H9 (cell line): Measurements from ENCODE around the gene C22orf23. TPM values are rescaled to one million over a fixed set of nuclear protein-coding genes. Genes with fewer than 3 reads are reported as not detected.

Experiments used
- DNase-seq: peaks from one replicate; pipeline ENCODE4 v3.0.0-alpha.2; 2017
- H2AFZ ChIP-seq: one replicate; pipeline ENCODE4 v1.6.1; 2013; ENCODE audit warnings: mild to moderate bottlenecking, low read length, control low read depth, moderate library complexity
- H2AK5ac ChIP-seq: 2 replicates; pipeline ENCODE4 v1.6.1; 2013; ENCODE audit warnings: low read length, control low read depth, mixed read lengths; ENCODE audit not compliant: insufficient read length
- H2BK120ac ChIP-seq: one replicate; pipeline ENCODE4 v1.6.1; 2013; ENCODE audit warnings: low read depth, mild to moderate bottlenecking, low read length, control low read depth, inconsistent platforms; ENCODE audit not compliant: poor library complexity, severe bottlenecking
- H2BK12ac ChIP-seq: 2 replicates; pipeline ENCODE4 v1.6.1; 2013; ENCODE audit warnings: low read length, control low read depth, mixed read lengths, low read depth; ENCODE audit not compliant: insufficient read length
- H2BK15ac ChIP-seq: 2 replicates; pipeline ENCODE4 v1.6.1; 2013; ENCODE audit warnings: low read depth, low read length, control low read depth
- H2BK20ac ChIP-seq: one replicate; pipeline ENCODE4 v1.6.1; 2013; ENCODE audit warnings: low read depth, mild to moderate bottlenecking, low read length, control low read depth, inconsistent platforms; ENCODE audit not compliant: poor library complexity, severe bottlenecking
- H2BK5ac ChIP-seq: 2 replicates; pipeline ENCODE4 v1.6.1; 2013; ENCODE audit warnings: low read length, control low read depth, mixed read lengths; ENCODE audit not compliant: insufficient read length
- H3K14ac ChIP-seq: 2 replicates; pipeline ENCODE4 v1.6.1; 2013; ENCODE audit warnings: low read length, control low read depth; ENCODE audit not compliant: insufficient read depth
- H3K18ac ChIP-seq: 2 replicates; pipeline ENCODE4 v1.6.1; 2013; ENCODE audit warnings: low read depth, mild to moderate bottlenecking, mixed read lengths, low read length, control low read depth; ENCODE audit not compliant: insufficient read length
- H3K23ac ChIP-seq: 2 replicates; pipeline ENCODE4 v1.6.1; 2013; ENCODE audit warnings: low read length, control low read depth, mixed read lengths, low read depth; ENCODE audit not compliant: insufficient read length
- H3K23me2 ChIP-seq: 2 replicates; pipeline ENCODE4 v1.6.1; 2013; ENCODE audit warnings: low read depth, mild to moderate bottlenecking, mixed read lengths, low read length, control low read depth; ENCODE audit not compliant: insufficient read length, poor library complexity, severe bottlenecking
- H3K27ac ChIP-seq: 2 replicates; pipeline ENCODE4 v1.5.1; 2013; ENCODE audit warnings: low read length, control low read depth, mixed read lengths, low read depth; ENCODE audit not compliant: insufficient read length
- H3K27me3 ChIP-seq: 2 replicates; pipeline ENCODE4 v1.6.1; 2013; ENCODE audit warnings: low read length, control low read depth, inconsistent platforms; ENCODE audit not compliant: insufficient read depth
- H3K4ac ChIP-seq: 2 replicates; pipeline ENCODE4 v1.6.1; 2013; ENCODE audit warnings: low read depth, mild to moderate bottlenecking, control low read depth, inconsistent platforms, low read length, moderate library complexity
- H3K4me1 ChIP-seq: 2 replicates; pipeline ENCODE4 v1.6.1; 2013; ENCODE audit warnings: low read length, control low read depth, inconsistent platforms; ENCODE audit not compliant: insufficient read depth
- H3K4me2 ChIP-seq: 2 replicates; pipeline ENCODE4 v1.6.1; 2013; ENCODE audit warnings: low read length, control low read depth, mixed read lengths; ENCODE audit not compliant: insufficient read length, insufficient read depth
- H3K56ac ChIP-seq: 2 replicates; pipeline ENCODE4 v1.6.1; 2013; ENCODE audit warnings: low read depth, mild to moderate bottlenecking, mixed read lengths, low read length, control low read depth; ENCODE audit not compliant: insufficient read length
- H3K79me1 ChIP-seq: 2 replicates; pipeline ENCODE4 v1.6.1; 2013; ENCODE audit warnings: low read depth, mild to moderate bottlenecking, moderate library complexity, low read length, control low read depth, inconsistent platforms; ENCODE audit not compliant: insufficient read depth, poor library complexity, severe bottlenecking
- H3K79me2 ChIP-seq: 2 replicates; pipeline ENCODE4 v1.6.1; 2013; ENCODE audit warnings: low read length, control low read depth, inconsistent platforms; ENCODE audit not compliant: insufficient read depth
- H3K9ac ChIP-seq: 2 replicates; pipeline ENCODE4 v1.6.1; 2013; ENCODE audit warnings: low read length, control low read depth, mixed read lengths; ENCODE audit not compliant: insufficient read length; ENCODE audit errors: extremely low read depth
- H3K9me3 ChIP-seq: one replicate; pipeline ENCODE4 v1.6.1; 2013; ENCODE audit warnings: low read depth, low read length, inconsistent platforms; ENCODE audit not compliant: control insufficient read depth
- H3T11ph ChIP-seq: one replicate; pipeline ENCODE4 v1.6.1; 2013; ENCODE audit warnings: mild to moderate bottlenecking, low read length, control low read depth, inconsistent platforms
- H4K20me1 ChIP-seq: one replicate; pipeline ENCODE4 v1.6.1; 2013; ENCODE audit not compliant: control insufficient read depth, insufficient read length, insufficient read depth
- H4K5ac ChIP-seq: 2 replicates; pipeline ENCODE4 v1.6.1; 2013; ENCODE audit warnings: low read depth, mild to moderate bottlenecking, mixed read lengths, low read length, control low read depth; ENCODE audit not compliant: insufficient read length
- H4K8ac ChIP-seq: replicated peaks from 2 replicates; pipeline ENCODE4 v1.6.1; 2013; ENCODE audit warnings: low read length, control low read depth, mixed read lengths, low read depth; ENCODE audit not compliant: insufficient read length
- H4K91ac ChIP-seq: 2 replicates; pipeline ENCODE4 v1.6.1; 2013; ENCODE audit warnings: low read depth, mild to moderate bottlenecking, moderate library complexity, mixed read lengths, low read length, control low read depth; ENCODE audit not compliant: insufficient read length
- H3K27ac Mint-ChIP-seq, 3 experiments: 2 replicates in 2 of 3; 3 replicates in 1 of 3; pipeline ENCODE4 v1.8.0; 2020 to 2021; ENCODE audit warnings: mixed read lengths in 3 of 3, mild to moderate bottlenecking in 1 of 3, moderate library complexity in 1 of 3
- H3K27me3 Mint-ChIP-seq: 2 replicates; pipeline ENCODE4 v1.8.0; 2021; ENCODE audit warnings: low read depth, mild to moderate bottlenecking, moderate library complexity, mixed read lengths
- H3K36me3 Mint-ChIP-seq, 3 experiments: 2 replicates in 2 of 3; 3 replicates in 1 of 3; pipeline ENCODE4 v1.8.0; 2020 to 2021; ENCODE audit warnings: low read depth in 3 of 3, mixed read lengths in 3 of 3; ENCODE audit not compliant: insufficient read depth in 1 of 3
- H3K4me1 Mint-ChIP-seq, 2 experiments: 2 replicates each; pipeline ENCODE4 v1.8.0; 2020; ENCODE audit warnings: mixed read lengths in 2 of 2
- H3K4me3 Mint-ChIP-seq, 2 experiments: 2 replicates in 1 of 2; 3 replicates in 1 of 2; pipeline ENCODE4 v1.8.0; 2020 to 2021; ENCODE audit warnings: mild to moderate bottlenecking in 2 of 2, mixed read lengths in 2 of 2, moderate library complexity in 1 of 2
- H3K9me3 Mint-ChIP-seq, 2 experiments: 2 replicates in 1 of 2; 3 replicates in 1 of 2; pipeline ENCODE4 v1.8.0; 2020; ENCODE audit warnings: mild to moderate bottlenecking in 2 of 2, mixed read lengths in 2 of 2, moderate library complexity in 1 of 2
- CTCF ChIP-seq: fragments of 200-600 bp; sonication (generic); conservative IDR thresholded peaks from 3 replicates; pipeline ENCODE4 v1.8.0; 2021; ENCODE audit warnings: antibody characterized with exemption, mild to moderate bottlenecking
- WGBS: extraction: QIAGEN DNeasy Blood & Tissue Kit; methylation state at CpG from one replicate; pipeline ENCODE4 v1.1.7; 2013; ENCODE audit warnings: missing lambda C conversion rate, low lambda C conversion rate, mixed read lengths; ENCODE audit not compliant: insufficient read length; ENCODE audit errors: extremely low coverage; 5-methylcytosine and 5-hydroxymethylcytosine counted together
- total RNA-seq: library from RNA; stranded (reverse); gene quantifications from 2 replicates; pipeline ENCODE4 v1.2.1, GENCODE V29; 2021

The C22orf23 gene
- total RNA-seq, 1 experiment from 2014 or later: 0.57 TPM

GRCh38 chr22:37942133-37942532, 11.3 kb downstream of the C22orf23 start:
- Histone ChIP-seq H3K23ac (no peak overlapping the region), H3K9me3 (no peaks in the 10 kb centered on the region), H2AK5ac (no peak overlapping the region), H2BK20ac (no peak overlapping the region), H3K27ac (no peak overlapping the region), H3K9ac (no peak overlapping the region), H2BK15ac (no peak overlapping the region), H4K8ac (no peak overlapping the region), H3K27me3 (no peaks in the 10 kb centered on the region), H2BK12ac (no peak overlapping the region), H3K79me1 (no peaks in the 10 kb centered on the region), H4K91ac (no peak overlapping the region), H3T11ph (no peak overlapping the region), H2AFZ (no peak overlapping the region), H3K23me2 (no peaks in the 10 kb centered on the region), H2BK120ac (no peak overlapping the region), H4K5ac (no peak overlapping the region), H4K20me1 (no peaks in the 10 kb centered on the region), H3K56ac (no peak overlapping the region), H3K4me2 (no peak overlapping the region), H3K14ac (no peak overlapping the region; the same call in 1 of the 2 replicates), H3K4me1 (no peaks in the 10 kb centered on the region), H2BK5ac (no peak overlapping the region), H3K18ac (no peak overlapping the region), H3K4ac (no peak overlapping the region), H3K79me2 (no peaks in the 10 kb centered on the region)
- WGBS: no CpG with 5 or more reads among the region's 8 CpGs
- DNase-seq: no peak
- no peaks in the 10 kb centered on the region for H3K27me3 Mint-ChIP-seq
- no peak for TF ChIP-seq CTCF
- H3K4me1 Mint-ChIP-seq: peaks cover 0 to 4% of the 10 kb centered on the region in 2 experiments; a peak in 1 of 4 replicates
- peaks cover 3 to 34% (median 22%) of the 10 kb centered on the region in 3 experiments; a peak in 6 of 7 replicates for H3K36me3 Mint-ChIP-seq
- no peak overlapping the region for H3K4me3 Mint-ChIP-seq
- no peaks in the 10 kb centered on the region for H3K9me3 Mint-ChIP-seq
- no peak overlapping the region; a peak in 1 of 7 replicates for H3K27ac Mint-ChIP-seq
